Measurements from ENCODE around the gene CCDC187.

DNA sequence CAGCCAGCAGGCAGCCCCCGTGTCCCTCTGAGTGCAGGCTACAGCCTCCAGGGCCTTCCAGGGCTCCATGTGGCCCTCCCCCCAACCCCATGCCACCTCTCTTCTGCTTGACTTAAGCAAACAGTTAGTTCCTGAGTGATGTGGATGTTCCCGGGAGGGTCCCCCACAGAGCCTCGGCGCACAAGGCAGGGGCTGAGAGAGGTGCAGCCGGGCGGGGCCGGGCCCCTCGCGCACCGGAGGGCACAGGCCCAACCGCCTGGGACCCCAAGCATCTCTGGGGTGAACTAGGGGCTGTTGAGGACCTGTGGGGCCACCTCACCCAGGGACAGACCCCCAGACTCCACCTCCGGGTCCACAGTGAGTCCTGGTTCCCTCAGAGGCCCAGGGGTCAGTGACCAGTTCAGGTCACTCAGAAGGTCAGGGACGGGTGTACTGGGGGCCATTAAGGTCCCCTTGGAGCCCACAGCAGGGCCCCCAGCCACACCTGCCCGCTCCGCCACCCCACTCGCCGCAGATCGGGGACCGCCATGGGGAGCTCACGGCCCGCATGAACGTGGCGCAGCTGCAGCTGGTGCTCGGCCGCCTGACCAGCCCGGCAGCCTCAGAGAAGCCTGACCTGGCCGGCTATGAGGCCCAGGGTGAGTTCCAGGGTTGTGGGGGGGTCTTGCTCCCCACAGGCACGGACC lies 36.6 kb upstream of the CCDC187 start:
- no peak for TF ChIP-seq POLR2A (IDR thresholded peaks at IDR 0.05; ENCODE audit: low read depth, low read length)
- TF ChIP-seq TAF1 (IDR thresholded peaks at IDR 0.05; ENCODE audit: borderline replicate concordance, low read depth, low read length) = no peak

Data from GM12892 (cell line).